HL-60 (cell line): ENCODE results near the gene ITPRIPL2.

Source experiments
- TF ChIP-seq, protein P1 (sequence below): IDR thresholded peaks from 2 replicates; pipeline ENCODE4 v1.6.1; 2012; ENCODE audit warnings: low read depth; ENCODE audit not compliant: insufficient replicate concordance
- TF ChIP-seq, protein P2 (sequence below): IDR thresholded peaks from one replicate; pipeline ENCODE4 v1.5.1; 2011; ENCODE audit warnings: low read length, control low read depth, inconsistent platforms; ENCODE audit not compliant: insufficient read depth

DNA sequence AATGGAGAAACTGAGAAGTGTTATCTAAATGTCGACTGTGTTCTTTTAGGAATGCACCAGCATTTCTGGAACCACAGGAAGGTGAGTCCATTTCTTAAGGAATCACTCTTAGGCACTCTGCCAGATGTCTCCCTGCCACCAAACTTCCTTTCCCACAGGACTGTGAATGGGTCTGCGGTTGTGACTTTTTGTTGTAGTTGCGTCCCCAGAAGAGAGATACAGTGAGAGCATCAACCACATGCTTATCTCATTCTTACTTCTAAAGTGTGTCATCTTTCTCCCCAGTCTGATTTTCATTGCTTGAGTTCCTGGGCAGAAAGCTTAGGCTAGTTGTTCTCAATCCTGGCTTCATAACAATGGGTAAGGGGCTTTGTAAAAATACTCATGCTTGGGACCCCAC lies 13.4 kb downstream of the ITPRIPL2 start:
- TF ChIP-seq, protein P1, sequence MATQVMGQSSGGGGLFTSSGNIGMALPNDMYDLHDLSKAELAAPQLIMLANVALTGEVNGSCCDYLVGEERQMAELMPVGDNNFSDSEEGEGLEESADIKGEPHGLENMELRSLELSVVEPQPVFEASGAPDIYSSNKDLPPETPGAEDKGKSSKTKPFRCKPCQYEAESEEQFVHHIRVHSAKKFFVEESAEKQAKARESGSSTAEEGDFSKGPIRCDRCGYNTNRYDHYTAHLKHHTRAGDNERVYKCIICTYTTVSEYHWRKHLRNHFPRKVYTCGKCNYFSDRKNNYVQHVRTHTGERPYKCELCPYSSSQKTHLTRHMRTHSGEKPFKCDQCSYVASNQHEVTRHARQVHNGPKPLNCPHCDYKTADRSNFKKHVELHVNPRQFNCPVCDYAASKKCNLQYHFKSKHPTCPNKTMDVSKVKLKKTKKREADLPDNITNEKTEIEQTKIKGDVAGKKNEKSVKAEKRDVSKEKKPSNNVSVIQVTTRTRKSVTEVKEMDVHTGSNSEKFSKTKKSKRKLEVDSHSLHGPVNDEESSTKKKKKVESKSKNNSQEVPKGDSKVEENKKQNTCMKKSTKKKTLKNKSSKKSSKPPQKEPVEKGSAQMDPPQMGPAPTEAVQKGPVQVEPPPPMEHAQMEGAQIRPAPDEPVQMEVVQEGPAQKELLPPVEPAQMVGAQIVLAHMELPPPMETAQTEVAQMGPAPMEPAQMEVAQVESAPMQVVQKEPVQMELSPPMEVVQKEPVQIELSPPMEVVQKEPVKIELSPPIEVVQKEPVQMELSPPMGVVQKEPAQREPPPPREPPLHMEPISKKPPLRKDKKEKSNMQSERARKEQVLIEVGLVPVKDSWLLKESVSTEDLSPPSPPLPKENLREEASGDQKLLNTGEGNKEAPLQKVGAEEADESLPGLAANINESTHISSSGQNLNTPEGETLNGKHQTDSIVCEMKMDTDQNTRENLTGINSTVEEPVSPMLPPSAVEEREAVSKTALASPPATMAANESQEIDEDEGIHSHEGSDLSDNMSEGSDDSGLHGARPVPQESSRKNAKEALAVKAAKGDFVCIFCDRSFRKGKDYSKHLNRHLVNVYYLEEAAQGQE: no peak
- TF ChIP-seq, protein P2, sequence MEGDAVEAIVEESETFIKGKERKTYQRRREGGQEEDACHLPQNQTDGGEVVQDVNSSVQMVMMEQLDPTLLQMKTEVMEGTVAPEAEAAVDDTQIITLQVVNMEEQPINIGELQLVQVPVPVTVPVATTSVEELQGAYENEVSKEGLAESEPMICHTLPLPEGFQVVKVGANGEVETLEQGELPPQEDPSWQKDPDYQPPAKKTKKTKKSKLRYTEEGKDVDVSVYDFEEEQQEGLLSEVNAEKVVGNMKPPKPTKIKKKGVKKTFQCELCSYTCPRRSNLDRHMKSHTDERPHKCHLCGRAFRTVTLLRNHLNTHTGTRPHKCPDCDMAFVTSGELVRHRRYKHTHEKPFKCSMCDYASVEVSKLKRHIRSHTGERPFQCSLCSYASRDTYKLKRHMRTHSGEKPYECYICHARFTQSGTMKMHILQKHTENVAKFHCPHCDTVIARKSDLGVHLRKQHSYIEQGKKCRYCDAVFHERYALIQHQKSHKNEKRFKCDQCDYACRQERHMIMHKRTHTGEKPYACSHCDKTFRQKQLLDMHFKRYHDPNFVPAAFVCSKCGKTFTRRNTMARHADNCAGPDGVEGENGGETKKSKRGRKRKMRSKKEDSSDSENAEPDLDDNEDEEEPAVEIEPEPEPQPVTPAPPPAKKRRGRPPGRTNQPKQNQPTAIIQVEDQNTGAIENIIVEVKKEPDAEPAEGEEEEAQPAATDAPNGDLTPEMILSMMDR: no peak
